RWPE2 (cell line): ENCODE results near the gene IL34.

Source experiments
- ATAC-seq: fragments of 200-7000 bp; cut with Tn5 transposase; 3 replicates; pipeline ENCODE4 v1.9.1; 2021; ENCODE audit warnings: low read depth
- DNase-seq: peaks from one replicate; pipeline ENCODE4 v3.0.0-alpha.2; 2020; ENCODE audit warnings: low spot score
- H3K27ac ChIP-seq: fragments of 450-650 bp; 2 replicates; pipeline ENCODE4 v1.5.1; 2017; ENCODE audit warnings: mild to moderate bottlenecking; ENCODE audit not compliant: poor library complexity, severe bottlenecking
- H3K27me3 ChIP-seq: fragments of 250-450 bp; sonication (Bioruptor Pico); 2 replicates; pipeline ENCODE4 v1.5.1; 2021; ENCODE audit warnings: mild to moderate bottlenecking, moderate library complexity; ENCODE audit not compliant: insufficient read depth, poor library complexity, severe bottlenecking
- H3K36me3 ChIP-seq: fragments of 250-450 bp; sonication (Bioruptor Pico); 2 replicates; pipeline ENCODE4 v1.5.1; 2020; ENCODE audit warnings: low read depth, mild to moderate bottlenecking, moderate library complexity
- H3K4me1 ChIP-seq: fragments of 250-450 bp; sonication (Bioruptor Pico); 2 replicates; pipeline ENCODE4 v1.5.1; 2021; ENCODE audit warnings: mild to moderate bottlenecking, moderate library complexity; ENCODE audit not compliant: insufficient read depth, poor library complexity, severe bottlenecking
- H3K4me3 ChIP-seq: fragments of 250-450 bp; sonication (Bioruptor Pico); 2 replicates; pipeline ENCODE4 v1.5.1; 2021; ENCODE audit warnings: mild to moderate bottlenecking, moderate library complexity; ENCODE audit not compliant: severe bottlenecking
- H3K9me3 ChIP-seq: fragments of 250-450 bp; sonication (Bioruptor Pico); 2 replicates; pipeline ENCODE4 v1.5.1; 2021; ENCODE audit warnings: mild to moderate bottlenecking, moderate library complexity; ENCODE audit not compliant: severe bottlenecking
- CTCF ChIP-seq: fragments of 450-650 bp; IDR thresholded peaks from one replicate; pipeline ENCODE4 v1.5.1; 2017; ENCODE audit warnings: mild to moderate bottlenecking, moderate library complexity; ENCODE audit not compliant: poor library complexity, severe bottlenecking

Gene IL34

GRCh38 chr16:70658921-70659320 is 12.6 kb downstream of the IL34 start:
- Histone ChIP-seq H3K36me3 (peaks cover 5% of the 10 kb centered on the region), H3K4me3 (no peak overlapping the region), H3K27ac (no peak overlapping the region), H3K4me1 (no peaks in the 10 kb centered on the region), H3K27me3 (no peaks in the 10 kb centered on the region), H3K9me3 (no peaks in the 10 kb centered on the region)
- ATAC-seq (no peak), DNase-seq (no peak)
- TF ChIP-seq CTCF: no peak

GRCh38 chr16:70659546-70659945 is 13.2 kb downstream of the IL34 start:
- no peaks in the 10 kb centered on the region for H3K9me3 ChIP-seq
- TF ChIP-seq CTCF: no peak
- no peaks in the 10 kb centered on the region for H3K27me3 ChIP-seq
- DNase-seq: peak; percentile 58
- no peak for ATAC-seq
- H3K4me3 ChIP-seq: no peak overlapping the region
- H3K27ac ChIP-seq: no peak overlapping the region
- peaks cover 8% of the 10 kb centered on the region for H3K36me3 ChIP-seq
- H3K4me1 ChIP-seq: no peaks in the 10 kb centered on the region

GRCh38 chr16:70659953-70660671 is 13.8 kb downstream of the IL34 start:
- Histone ChIP-seq H3K27me3 (no peaks in the 10 kb centered on the region), H3K27ac (no peak overlapping the region), H3K4me3 (no peak overlapping the region), H3K4me1 (no peaks in the 10 kb centered on the region), H3K9me3 (no peaks in the 10 kb centered on the region), H3K36me3 (peaks cover 14% of the 10 kb centered on the region)
- TF ChIP-seq CTCF: no peak
- DNase-seq: no peak
- peak; percentile 3; the same call in 1 of the 3 replicates for ATAC-seq

- no peak for TF ChIP-seq CTCF
- DNase-seq: no peak
- ATAC-seq: peak; percentile 55
Measured at GRCh38 chr16:70660672-70661350, 14.5 kb downstream of the IL34 start.

GRCh38 chr16:70661534-70661917 is 15.2 kb downstream of the IL34 start:
- Histone ChIP-seq H3K9me3 (no peaks in the 10 kb centered on the region), H3K36me3 (peaks cover 27% of the 10 kb centered on the region), H3K4me3 (no peak overlapping the region), H3K4me1 (no peaks in the 10 kb centered on the region), H3K27me3 (no peaks in the 10 kb centered on the region), H3K27ac (no peak overlapping the region)
- no peak for TF ChIP-seq CTCF
- DNase-seq: peak; percentile 75
- ATAC-seq: no peak; the same call in 2 of the 3 replicates

More at GRCh38 chr16:70660672-70661350, 14.5 kb downstream of the IL34 start:
- H3K27ac ChIP-seq: no peak overlapping the region
- H3K9me3 ChIP-seq: no peaks in the 10 kb centered on the region
- no peaks in the 10 kb centered on the region for H3K4me1 ChIP-seq
- H3K36me3 ChIP-seq: peaks cover 20% of the 10 kb centered on the region
- H3K4me3 ChIP-seq: no peak overlapping the region
- no peaks in the 10 kb centered on the region for H3K27me3 ChIP-seq
